Measurements from ENCODE around the gene MFAP3.

- TF ChIP-seq CBFB (CRISPR knock-in tag; IDR thresholded peaks at IDR 0.05): no peak
- no peak for TF ChIP-seq YY1 (IDR thresholded peaks at IDR 0.05; ENCODE audit: insufficient read depth, insufficient replicate concordance, low read depth, low read length)
- TF ChIP-seq FOXJ3 (CRISPR knock-in tag; IDR thresholded peaks at IDR 0.05; ENCODE audit: borderline replicate concordance): no peak
Measured at GRCh38 chr5:154071799-154072413, 33.1 kb downstream of the MFAP3 start.
